Right lobe of liver (tissue), 4 donors: ENCODE results near the gene DOHH.

Source experiments
- POLR2A ChIP-seq: fragments of 450-650 bp; IDR thresholded peaks from one replicate; pipeline ENCODE4 v1.6.1; 2017; ENCODE audit warnings: antibody characterized with exemption, mild to moderate bottlenecking
- TF ChIP-seq, protein P1 (sequence below), 4 donors: fragments of 200-600 bp in 3 of 4; fragments of 450-650 bp in 1 of 4; IDR thresholded peaks; one replicate each; pipeline versions ENCODE4 v1.5.1 to v1.8.0; 2016 to 2022; ENCODE audit warnings: antibody characterized with exemption in 4 of 4, mild to moderate bottlenecking in 2 of 4
- donor health status: DM: no; HTN: no; CAD: no.
- donor health status: DM: no; HTN: no; CAD: no.
- donor health status: DM: no; HTN: yes; CAD: no.

DNA sequence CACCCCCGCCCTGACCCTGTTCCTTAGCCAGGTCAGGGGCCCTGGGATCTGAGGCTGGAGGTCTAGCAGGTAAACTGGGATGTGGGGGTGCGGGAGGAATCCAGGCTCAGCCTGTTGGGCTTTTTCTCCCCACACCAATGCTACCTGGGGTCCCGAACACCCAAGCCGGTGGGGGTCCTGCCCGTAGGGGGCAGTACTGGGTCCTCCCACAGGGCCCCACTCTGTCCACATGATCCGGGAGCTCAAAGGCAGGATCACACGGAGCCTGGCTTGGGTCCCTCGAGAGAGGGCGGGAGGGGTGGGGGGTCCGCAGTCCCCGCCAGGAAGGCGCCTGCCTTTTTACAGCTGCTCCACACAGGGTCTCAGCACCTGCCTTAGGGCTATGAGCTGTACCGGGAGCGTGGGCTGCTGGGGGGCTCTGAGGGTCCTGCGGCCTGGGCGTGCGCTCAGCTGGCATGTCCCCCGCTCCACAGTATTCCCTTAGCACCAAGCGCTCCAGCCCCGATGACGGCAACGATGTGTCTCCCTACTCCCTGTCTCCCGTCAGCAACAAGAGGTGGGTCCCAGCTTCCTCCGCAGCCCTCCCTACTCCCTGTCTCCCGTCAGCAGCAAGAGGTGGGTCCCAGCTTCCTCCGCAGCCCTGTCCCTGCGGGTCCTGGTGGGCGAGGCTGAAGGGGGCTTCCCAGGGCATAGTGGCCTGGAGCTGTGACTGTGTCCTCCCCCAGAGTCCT is 26.2 kb upstream of the DOHH start:
- TF ChIP-seq, protein P1, sequence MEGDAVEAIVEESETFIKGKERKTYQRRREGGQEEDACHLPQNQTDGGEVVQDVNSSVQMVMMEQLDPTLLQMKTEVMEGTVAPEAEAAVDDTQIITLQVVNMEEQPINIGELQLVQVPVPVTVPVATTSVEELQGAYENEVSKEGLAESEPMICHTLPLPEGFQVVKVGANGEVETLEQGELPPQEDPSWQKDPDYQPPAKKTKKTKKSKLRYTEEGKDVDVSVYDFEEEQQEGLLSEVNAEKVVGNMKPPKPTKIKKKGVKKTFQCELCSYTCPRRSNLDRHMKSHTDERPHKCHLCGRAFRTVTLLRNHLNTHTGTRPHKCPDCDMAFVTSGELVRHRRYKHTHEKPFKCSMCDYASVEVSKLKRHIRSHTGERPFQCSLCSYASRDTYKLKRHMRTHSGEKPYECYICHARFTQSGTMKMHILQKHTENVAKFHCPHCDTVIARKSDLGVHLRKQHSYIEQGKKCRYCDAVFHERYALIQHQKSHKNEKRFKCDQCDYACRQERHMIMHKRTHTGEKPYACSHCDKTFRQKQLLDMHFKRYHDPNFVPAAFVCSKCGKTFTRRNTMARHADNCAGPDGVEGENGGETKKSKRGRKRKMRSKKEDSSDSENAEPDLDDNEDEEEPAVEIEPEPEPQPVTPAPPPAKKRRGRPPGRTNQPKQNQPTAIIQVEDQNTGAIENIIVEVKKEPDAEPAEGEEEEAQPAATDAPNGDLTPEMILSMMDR (IDR thresholded peaks at IDR 0.05): no peak
- no peak for TF ChIP-seq POLR2A
